ENCODE data around the gene DOK6. TPM values are rescaled to one million over a fixed set of nuclear protein-coding genes. Genes with fewer than 3 reads are reported as not detected.

DOK6 gene
- total and polyA plus RNA-seq, 2 experiments from 2014 or later: 0.29 to 0.42 TPM

DNA sequence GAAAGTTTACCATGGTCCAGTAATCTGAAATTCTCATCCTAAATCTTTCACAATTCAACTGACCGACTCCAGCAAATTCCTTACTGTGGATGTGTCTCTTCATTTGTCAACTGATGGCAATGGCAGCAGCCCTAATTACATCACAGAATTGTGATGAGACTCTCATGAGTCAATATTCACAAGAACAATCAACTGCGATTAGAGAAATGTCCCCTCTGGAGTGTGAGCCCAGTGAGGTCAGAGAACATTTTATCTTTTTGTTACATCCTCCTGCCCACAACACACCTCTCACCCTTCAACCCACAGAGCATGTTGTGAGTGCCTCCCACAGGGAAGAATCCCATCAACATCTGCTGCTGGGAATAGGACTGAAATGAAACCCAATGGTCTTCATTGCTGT lies 473.4 kb downstream of the DOK6 start:
- H3K36me3 Mint-ChIP-seq (ENCODE audit: low read depth): peaks cover 2% of the 10 kb centered on the region; the same call in 2 of the 3 replicates
- peaks cover 3% of the 10 kb centered on the region for H3K27me3 Mint-ChIP-seq (ENCODE audit: insufficient read depth, low read depth, poor library complexity)
- H3K4me1 Mint-ChIP-seq: peaks cover 25% of the 10 kb centered on the region
- no peaks in the 10 kb centered on the region; the same call in 1 of the 2 replicates for H3K4me1 ChIP-seq (ENCODE audit: insufficient read depth)
- no peak overlapping the region for H3K4me2 ChIP-seq
- no peak overlapping the region for H3K4me3 Mint-ChIP-seq
- no peaks in the 10 kb centered on the region for H3K36me3 ChIP-seq (ENCODE audit: insufficient read depth)
- H4K20me1 ChIP-seq (replicated peaks; ENCODE audit: insufficient read depth): no peaks in the 10 kb centered on the region
- no peak for DNase-seq (ENCODE audit: low spot score)
- no peaks in the 10 kb centered on the region for H3K27me3 ChIP-seq (ENCODE audit: insufficient read depth)
- peaks cover 6% of the 10 kb centered on the region for H3K9me2 ChIP-seq (ENCODE audit: insufficient read depth)
- TF ChIP-seq, protein P1, sequence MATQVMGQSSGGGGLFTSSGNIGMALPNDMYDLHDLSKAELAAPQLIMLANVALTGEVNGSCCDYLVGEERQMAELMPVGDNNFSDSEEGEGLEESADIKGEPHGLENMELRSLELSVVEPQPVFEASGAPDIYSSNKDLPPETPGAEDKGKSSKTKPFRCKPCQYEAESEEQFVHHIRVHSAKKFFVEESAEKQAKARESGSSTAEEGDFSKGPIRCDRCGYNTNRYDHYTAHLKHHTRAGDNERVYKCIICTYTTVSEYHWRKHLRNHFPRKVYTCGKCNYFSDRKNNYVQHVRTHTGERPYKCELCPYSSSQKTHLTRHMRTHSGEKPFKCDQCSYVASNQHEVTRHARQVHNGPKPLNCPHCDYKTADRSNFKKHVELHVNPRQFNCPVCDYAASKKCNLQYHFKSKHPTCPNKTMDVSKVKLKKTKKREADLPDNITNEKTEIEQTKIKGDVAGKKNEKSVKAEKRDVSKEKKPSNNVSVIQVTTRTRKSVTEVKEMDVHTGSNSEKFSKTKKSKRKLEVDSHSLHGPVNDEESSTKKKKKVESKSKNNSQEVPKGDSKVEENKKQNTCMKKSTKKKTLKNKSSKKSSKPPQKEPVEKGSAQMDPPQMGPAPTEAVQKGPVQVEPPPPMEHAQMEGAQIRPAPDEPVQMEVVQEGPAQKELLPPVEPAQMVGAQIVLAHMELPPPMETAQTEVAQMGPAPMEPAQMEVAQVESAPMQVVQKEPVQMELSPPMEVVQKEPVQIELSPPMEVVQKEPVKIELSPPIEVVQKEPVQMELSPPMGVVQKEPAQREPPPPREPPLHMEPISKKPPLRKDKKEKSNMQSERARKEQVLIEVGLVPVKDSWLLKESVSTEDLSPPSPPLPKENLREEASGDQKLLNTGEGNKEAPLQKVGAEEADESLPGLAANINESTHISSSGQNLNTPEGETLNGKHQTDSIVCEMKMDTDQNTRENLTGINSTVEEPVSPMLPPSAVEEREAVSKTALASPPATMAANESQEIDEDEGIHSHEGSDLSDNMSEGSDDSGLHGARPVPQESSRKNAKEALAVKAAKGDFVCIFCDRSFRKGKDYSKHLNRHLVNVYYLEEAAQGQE (IDR thresholded peaks at IDR 0.05; ENCODE audit: unreplicated experiment): no peak
- TF ChIP-seq NANOG (IDR thresholded peaks at IDR 0.05; ENCODE audit: borderline replicate concordance) (no peak), JUNB (IDR thresholded peaks at IDR 0.05; ENCODE audit: unreplicated experiment) (no peak), EZH2phosphoT487 (IDR thresholded peaks at IDR 0.05; ENCODE audit: unreplicated experiment) (no peak), STAT1 (IDR thresholded peaks at IDR 0.05; ENCODE audit: unreplicated experiment) (no peak), EZH2 (IDR thresholded peaks at IDR 0.05; ENCODE audit: low read depth, unreplicated experiment) (no peak), CREB1 (CRISPR knock-in tag; IDR thresholded peaks at IDR 0.05; ENCODE audit: low read depth) (no peak), POLR2AphosphoS5 (IDR thresholded peaks at IDR 0.05; ENCODE audit: low read depth) (no peak)
- H3K9me3 Mint-ChIP-seq: peaks cover 2% of the 10 kb centered on the region; the same call in 1 of the 3 replicates
- H3K4me3 ChIP-seq: no peak overlapping the region
- no peaks in the 10 kb centered on the region for H3K79me2 ChIP-seq (replicated peaks; ENCODE audit: insufficient read depth)
- ATAC-seq: no peak
- H2AFZ ChIP-seq: no peak overlapping the region; the same call in 1 of the 2 replicates
- H3F3A ChIP-seq (replicated peaks; ENCODE audit: low read depth): no peaks in the 10 kb centered on the region
- H3K27ac ChIP-seq (ENCODE audit: low read depth): no peak overlapping the region
- no peak overlapping the region for H3K27ac Mint-ChIP-seq

DNA sequence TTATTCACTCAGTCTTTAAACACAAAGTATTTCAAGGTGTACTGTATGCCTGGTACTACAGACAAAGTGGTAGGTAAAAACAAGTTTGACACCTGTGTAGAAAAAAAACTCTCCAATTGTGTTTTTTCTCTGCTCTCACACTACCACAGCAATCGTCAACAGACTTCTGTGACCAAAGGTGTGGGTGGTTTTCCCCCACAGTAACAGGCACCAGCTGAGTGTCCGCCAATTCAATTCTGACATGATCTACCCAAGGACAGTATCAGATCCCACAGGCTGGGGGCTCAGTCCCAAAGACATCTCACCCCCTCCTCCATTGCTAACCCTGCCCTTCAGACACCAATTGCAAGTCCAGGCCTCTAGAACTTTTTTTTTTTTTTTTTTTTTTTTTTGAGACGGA lies 475.8 kb downstream of the DOK6 start:
- no peaks in the 10 kb centered on the region for H4K20me1 ChIP-seq (replicated peaks; ENCODE audit: insufficient read depth)
- no peaks in the 10 kb centered on the region for H3K79me2 ChIP-seq (replicated peaks; ENCODE audit: insufficient read depth)
- H3K27ac ChIP-seq (ENCODE audit: low read depth): no peak overlapping the region
- H3K36me3 Mint-ChIP-seq (ENCODE audit: low read depth): peaks cover 2% of the 10 kb centered on the region; the same call in 2 of the 3 replicates
- H3K9me2 ChIP-seq (ENCODE audit: insufficient read depth): peaks cover 6% of the 10 kb centered on the region
- no peaks in the 10 kb centered on the region for H3K27me3 ChIP-seq (ENCODE audit: insufficient read depth)
- H3K27ac Mint-ChIP-seq: no peak overlapping the region
- ATAC-seq (no peak), DNase-seq (ENCODE audit: low spot score) (no peak)
- H3K4me2 ChIP-seq: no peak overlapping the region
- TF ChIP-seq, protein P2, sequence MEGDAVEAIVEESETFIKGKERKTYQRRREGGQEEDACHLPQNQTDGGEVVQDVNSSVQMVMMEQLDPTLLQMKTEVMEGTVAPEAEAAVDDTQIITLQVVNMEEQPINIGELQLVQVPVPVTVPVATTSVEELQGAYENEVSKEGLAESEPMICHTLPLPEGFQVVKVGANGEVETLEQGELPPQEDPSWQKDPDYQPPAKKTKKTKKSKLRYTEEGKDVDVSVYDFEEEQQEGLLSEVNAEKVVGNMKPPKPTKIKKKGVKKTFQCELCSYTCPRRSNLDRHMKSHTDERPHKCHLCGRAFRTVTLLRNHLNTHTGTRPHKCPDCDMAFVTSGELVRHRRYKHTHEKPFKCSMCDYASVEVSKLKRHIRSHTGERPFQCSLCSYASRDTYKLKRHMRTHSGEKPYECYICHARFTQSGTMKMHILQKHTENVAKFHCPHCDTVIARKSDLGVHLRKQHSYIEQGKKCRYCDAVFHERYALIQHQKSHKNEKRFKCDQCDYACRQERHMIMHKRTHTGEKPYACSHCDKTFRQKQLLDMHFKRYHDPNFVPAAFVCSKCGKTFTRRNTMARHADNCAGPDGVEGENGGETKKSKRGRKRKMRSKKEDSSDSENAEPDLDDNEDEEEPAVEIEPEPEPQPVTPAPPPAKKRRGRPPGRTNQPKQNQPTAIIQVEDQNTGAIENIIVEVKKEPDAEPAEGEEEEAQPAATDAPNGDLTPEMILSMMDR (conservative IDR thresholded peaks at IDR 0.05; ENCODE audit: low read depth in 2 of 2): no peak
- TF ChIP-seq, protein P3, sequence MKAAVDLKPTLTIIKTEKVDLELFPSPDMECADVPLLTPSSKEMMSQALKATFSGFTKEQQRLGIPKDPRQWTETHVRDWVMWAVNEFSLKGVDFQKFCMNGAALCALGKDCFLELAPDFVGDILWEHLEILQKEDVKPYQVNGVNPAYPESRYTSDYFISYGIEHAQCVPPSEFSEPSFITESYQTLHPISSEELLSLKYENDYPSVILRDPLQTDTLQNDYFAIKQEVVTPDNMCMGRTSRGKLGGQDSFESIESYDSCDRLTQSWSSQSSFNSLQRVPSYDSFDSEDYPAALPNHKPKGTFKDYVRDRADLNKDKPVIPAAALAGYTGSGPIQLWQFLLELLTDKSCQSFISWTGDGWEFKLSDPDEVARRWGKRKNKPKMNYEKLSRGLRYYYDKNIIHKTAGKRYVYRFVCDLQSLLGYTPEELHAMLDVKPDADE (IDR thresholded peaks at IDR 0.05): no peak
- no peak for TF ChIP-seq POLR2AphosphoS5 (IDR thresholded peaks at IDR 0.05; ENCODE audit: low read depth)
- no peak for TF ChIP-seq STAT1 (IDR thresholded peaks at IDR 0.05; ENCODE audit: unreplicated experiment)
- TF ChIP-seq EZH2 (IDR thresholded peaks at IDR 0.05; ENCODE audit: low read depth, unreplicated experiment): no peak
- peaks cover 2% of the 10 kb centered on the region; the same call in 1 of the 3 replicates for H3K9me3 Mint-ChIP-seq
- H3K4me1 Mint-ChIP-seq: peaks cover 38% of the 10 kb centered on the region
- no peaks in the 10 kb centered on the region for H3F3A ChIP-seq (replicated peaks; ENCODE audit: low read depth)
- H2AFZ ChIP-seq: no peak overlapping the region
- no peak overlapping the region for H3K4me3 ChIP-seq
- no peak overlapping the region for H3K4me3 Mint-ChIP-seq
- H3K27me3 Mint-ChIP-seq (ENCODE audit: insufficient read depth, low read depth, poor library complexity): peaks cover 3% of the 10 kb centered on the region
- no peaks in the 10 kb centered on the region for H3K36me3 ChIP-seq (ENCODE audit: insufficient read depth)
- H3K4me1 ChIP-seq (ENCODE audit: insufficient read depth): peaks cover 9% of the 10 kb centered on the region; the same call in 1 of the 2 replicates
